Stimulated activated CD8-positive, alpha-beta memory T cell treated with anti-CD3 and anti-CD28 coated beads, Interleukin-12 subunit alpha, Interleukin-12 subunit beta, amount 100 ng/mL, for 24 hours (primary cell): Measurements from ENCODE around the gene CTNNA3.

ENCODE experiments used
- DNase-seq: peaks from one replicate; pipeline ENCODE4 v3.0.0-alpha.2; 2020; ENCODE audit errors: extremely low read depth

CTNNA3 gene

GRCh38 chr10:66223656-66224055, 1472.3 kb downstream of the CTNNA3 start:
- no peak for DNase-seq

GRCh38 chr10:66222462-66223046, 1473.4 kb downstream of the CTNNA3 start:
- no peak for DNase-seq

GRCh38 chr10:66218981-66219587, 1476.9 kb downstream of the CTNNA3 start:
- DNase-seq, result no peak

- no peak for DNase-seq
These were observed 1477.7 kb downstream of the CTNNA3 start for GRCh38 chr10:66218289-66218688.

GRCh38 chr10:66215920-66216319, 1480.1 kb downstream of the CTNNA3 start:
- no peak for DNase-seq

- no peak for DNase-seq
These were observed 1481.1 kb downstream of the CTNNA3 start for GRCh38 chr10:66214721-66215404.

- no peak for DNase-seq
These were observed 1487.0 kb downstream of the CTNNA3 start for GRCh38 chr10:66209025-66209424.

GRCh38 chr10:66204838-66205237, 1491.2 kb downstream of the CTNNA3 start:
- no peak for DNase-seq

GRCh38 chr10:66202101-66202500, 1493.9 kb downstream of the CTNNA3 start:
- DNase-seq, result no peak

- no peak for DNase-seq
These were observed 1503.7 kb downstream of the CTNNA3 start for GRCh38 chr10:66192162-66192831.

- DNase-seq, result no peak
These were observed 1505.6 kb downstream of the CTNNA3 start for GRCh38 chr10:66190413-66190812.

GRCh38 chr10:66189271-66189670, 1506.7 kb downstream of the CTNNA3 start:
- no peak for DNase-seq

- no peak for DNase-seq
These were observed 1508.8 kb downstream of the CTNNA3 start for GRCh38 chr10:66187053-66187733.

- DNase-seq, result no peak
These were observed 1513.0 kb downstream of the CTNNA3 start for GRCh38 chr10:66183028-66183427.

GRCh38 chr10:66180581-66181318, 1515.2 kb downstream of the CTNNA3 start:
- no peak for DNase-seq

- DNase-seq, result no peak
These were observed 1516.0 kb downstream of the CTNNA3 start for GRCh38 chr10:66180021-66180420.

GRCh38 chr10:66176772-66177171, 1519.2 kb downstream of the CTNNA3 start:
- no peak for DNase-seq

GRCh38 chr10:66167816-66168215, 1528.2 kb downstream of the CTNNA3 start:
- no peak for DNase-seq

- DNase-seq, result no peak
These were observed 1533.3 kb downstream of the CTNNA3 start for GRCh38 chr10:66162560-66163143.

GRCh38 chr10:66151346-66151745, 1544.6 kb downstream of the CTNNA3 start:
- no peak for DNase-seq

GRCh38 chr10:66148312-66148711, 1547.7 kb downstream of the CTNNA3 start:
- DNase-seq, result no peak
